A673 (cell line): ENCODE measurements around the gene ANKRD50. TPM values are rescaled to one million over a fixed set of nuclear protein-coding genes. Genes with fewer than 3 reads are reported as not detected.

Source experiments
- BruUV-seq: library from RNA; stranded (reverse); fragments of 400-500 nt; replicated peaks from 2 replicates; lab custom pipeline; 2021; lab: Mats Ljungman, UMichigan
- CTCF ChIA-PET: fragments of 300-600 bp; sonication (Branson Sonifier 250); formaldehyde crosslinking; loops from one replicate; lab custom pipeline; 2022; ENCODE audit warnings: antibody characterized with exemption; lab: Charles Lee
- POLR2A ChIA-PET: fragments of 300-600 bp; sonication (Branson Sonifier 250); formaldehyde crosslinking; loops from one replicate; lab custom pipeline; 2022; ENCODE audit warnings: antibody characterized with exemption; ENCODE audit not compliant: low non-redundant PET; lab: Charles Lee
- DNase-seq: peaks from one replicate; pipeline ENCODE4 v3.0.0-alpha.2; 2015; ENCODE audit warnings: low spot score
- H3K27ac ChIP-seq: fragments of 200-600 bp; sonication (generic); 2 replicates; pipeline ENCODE4 v1.5.1; 2016; ENCODE audit warnings: mixed run types, low read depth, mild to moderate bottlenecking, mixed read lengths, antibody characterized with exemption, low read length; ENCODE audit not compliant: poor library complexity, severe bottlenecking
- H3K27me3 ChIP-seq: fragments of 200-600 bp; sonication (generic); replicated peaks from 2 replicates; pipeline ENCODE4 v1.6.1; 2017; ENCODE audit warnings: mixed run types, low read depth, mild to moderate bottlenecking, mixed read lengths, antibody characterized with exemption, low read length; ENCODE audit not compliant: insufficient read depth, poor library complexity
- H3K36me3 ChIP-seq: fragments of 200-600 bp; sonication (generic); 2 replicates; pipeline ENCODE4 v1.6.1; 2016; ENCODE audit warnings: mixed run types, mild to moderate bottlenecking, mixed read lengths, antibody characterized with exemption, low read length; ENCODE audit not compliant: insufficient read depth, poor library complexity, severe bottlenecking
- H3K4me1 ChIP-seq: fragments of 200-600 bp; sonication (generic); 2 replicates; pipeline ENCODE4 v1.6.1; 2017; ENCODE audit warnings: mixed run types, mild to moderate bottlenecking, mixed read lengths, antibody characterized with exemption, low read length; ENCODE audit not compliant: insufficient read depth, poor library complexity, severe bottlenecking
- H3K4me3 ChIP-seq: fragments of 200-600 bp; sonication (generic); 2 replicates; pipeline ENCODE4 v1.5.1; 2016; ENCODE audit warnings: low read depth, mixed run types, mild to moderate bottlenecking, mixed read lengths, low read length; ENCODE audit not compliant: poor library complexity, severe bottlenecking
- H3K9me3 ChIP-seq: fragments of 200-600 bp; sonication (generic); 2 replicates; pipeline ENCODE4 v1.6.1; 2016; ENCODE audit warnings: mixed run types, low read depth, mild to moderate bottlenecking, mixed read lengths, antibody characterized with exemption, low read length; ENCODE audit not compliant: poor library complexity, severe bottlenecking
- CTCF ChIP-seq: fragments of 300-800, 200-600 bp; sonication (generic); conservative IDR thresholded peaks from 2 replicates; pipeline ENCODE4 v1.5.1; 2017; ENCODE audit warnings: low read depth, mild to moderate bottlenecking, antibody characterized with exemption, low read length, moderate library complexity, mixed read lengths
- EZH2 ChIP-seq: fragments of 200-600 bp; sonication (generic); IDR thresholded peaks from 2 replicates; pipeline ENCODE4 v1.6.1; 2017; ENCODE audit warnings: borderline replicate concordance, low read depth, mild to moderate bottlenecking, mixed read lengths, antibody characterized with exemption, low read length; ENCODE audit not compliant: poor library complexity, severe bottlenecking
- intact Hi-C: fragments of 100-400 bp; cut with micrococcal nuclease; formaldehyde crosslinking; loops from one replicate; pipeline ENCODE4 v1.10.0; 2022; ENCODE audit not compliant: unreplicated experiment
- total RNA-seq: library from RNA; stranded (reverse); gene quantifications from 2 replicates; pipeline ENCODE4 v1.2.3, GENCODE V29; 2021

Gene ANKRD50
- total RNA-seq, 1 experiment from 2014 or later, result 18.4 TPM

GRCh38 chr4:124694306-124694705, 18.2 kb downstream of the ANKRD50 start:
- peaks cover 2% of the 10 kb centered on the region for H3K36me3 ChIP-seq
- H3K27ac ChIP-seq, result no peak overlapping the region
- no TSS peak for BruUV-seq
- TF ChIP-seq CTCF (no peak), EZH2 (no peak)
- H3K9me3 ChIP-seq, result peaks cover 12% of the 10 kb centered on the region
- peaks cover 3% of the 10 kb centered on the region for H3K4me1 ChIP-seq
- intact Hi-C loops, result no loop called here
- H3K27me3 ChIP-seq, result no peaks in the 10 kb centered on the region
- DNase-seq, result peak; percentile 47
- ChIA-PET POLR2A (no interaction called here), CTCF (no interaction called here)
- no peak overlapping the region for H3K4me3 ChIP-seq

- Histone ChIP-seq H3K9me3 (peaks cover 8% of the 10 kb centered on the region), H3K4me1 (peaks cover 3% of the 10 kb centered on the region), H3K27me3 (no peaks in the 10 kb centered on the region), H3K4me3 (no peak overlapping the region), H3K27ac (no peak overlapping the region), H3K36me3 (no peaks in the 10 kb centered on the region)
- POLR2A ChIA-PET, result no interaction called here
- no peak for DNase-seq
- intact Hi-C loops, result no loop called here
- TF ChIP-seq EZH2 (no peak), CTCF (no peak)
- CTCF ChIA-PET, result no interaction called here
- BruUV-seq, result no TSS peak
These were observed 20.7 kb downstream of the ANKRD50 start for GRCh38 chr4:124691801-124692200.

- H3K4me3 ChIP-seq, result no peak overlapping the region
- intact Hi-C loops, result no loop called here
- no TSS peak for BruUV-seq
- TF ChIP-seq CTCF, result no peak
- H3K9me3 ChIP-seq, result no peaks in the 10 kb centered on the region
- H3K27ac ChIP-seq, result peak overlapping the region; percentile 51
- peak; percentile 9 for DNase-seq
- peaks cover 17% of the 10 kb centered on the region for H3K4me1 ChIP-seq
- ChIA-PET POLR2A (no interaction called here), CTCF (no interaction called here)
- H3K27me3 ChIP-seq, result no peaks in the 10 kb centered on the region
- H3K36me3 ChIP-seq, result no peaks in the 10 kb centered on the region
These were observed 26.3 kb downstream of the ANKRD50 start for GRCh38 chr4:124686279-124686678.
